Ramos (cell line): ENCODE results near the gene OTULINL.

ENCODE experiments used
- in situ Hi-C: fragments of 300-500 bp; cut with MboI; formaldehyde crosslinking; loops from one replicate; pipeline ENCODE4 v1.14.3; 2022; ENCODE audit warnings: low sequenced_read_pairs; ENCODE audit not compliant: unreplicated experiment

Gene OTULINL

GRCh38 chr5:14574891-14575508, 6.6 kb upstream of the OTULINL start:
- in situ Hi-C loops, result no loop called here

DNA sequence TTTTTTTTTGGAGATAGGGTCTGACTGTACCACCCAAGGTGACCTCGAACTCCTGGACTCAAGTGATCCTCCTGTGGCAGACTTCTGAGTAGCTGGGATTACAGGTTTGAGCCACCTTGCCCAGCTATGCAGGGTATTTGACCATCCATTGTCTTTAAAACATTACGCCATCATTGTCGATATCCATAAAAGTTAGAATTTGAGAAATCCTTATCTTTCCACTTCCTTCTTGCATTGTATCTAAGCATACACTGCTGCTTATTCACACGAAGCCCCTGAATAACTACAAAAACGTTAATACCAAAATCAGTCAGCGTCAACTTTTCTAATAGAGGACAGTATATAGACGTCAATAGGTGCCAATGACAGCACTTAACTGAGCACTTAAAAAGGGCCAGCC, 5.4 kb upstream of the OTULINL start:
- in situ Hi-C loops, result no loop called here

DNA sequence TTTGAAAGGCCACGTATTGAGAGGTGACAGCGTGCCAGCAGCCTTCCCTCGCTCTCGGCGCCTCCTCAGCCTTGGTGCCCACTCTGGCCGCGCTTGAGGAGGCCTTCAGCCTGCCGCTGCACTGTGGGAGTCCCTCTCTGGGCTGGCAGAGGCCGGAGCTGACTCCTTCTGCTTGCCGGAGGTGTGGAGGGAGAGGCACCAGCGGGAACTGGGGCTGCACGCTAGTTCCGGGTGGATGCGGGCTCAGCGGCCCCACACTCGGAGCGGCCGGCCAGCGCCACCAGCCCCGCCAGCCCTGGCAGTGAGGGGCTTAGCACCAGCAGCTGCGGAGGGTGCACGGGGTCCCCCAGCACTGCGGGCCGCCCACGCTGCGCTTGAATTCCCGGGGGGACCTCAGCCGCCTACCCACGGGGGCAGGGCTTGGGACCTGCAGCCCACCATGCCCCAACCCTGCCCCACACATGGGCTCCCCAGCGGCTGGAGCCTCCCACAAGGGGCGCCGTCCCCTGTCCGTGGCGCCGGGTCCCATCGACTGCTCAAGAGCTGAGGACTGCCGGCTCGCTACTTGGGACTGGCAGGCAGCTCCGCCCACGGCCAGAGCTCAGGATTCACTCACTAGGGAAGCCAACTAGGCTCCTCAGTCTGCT, 4.4 kb upstream of the OTULINL start:
- in situ Hi-C loops, result no loop called here

- in situ Hi-C loops, result no loop called here
Measured at GRCh38 chr5:14577971-14578370, 3.6 kb upstream of the OTULINL start.

DNA sequence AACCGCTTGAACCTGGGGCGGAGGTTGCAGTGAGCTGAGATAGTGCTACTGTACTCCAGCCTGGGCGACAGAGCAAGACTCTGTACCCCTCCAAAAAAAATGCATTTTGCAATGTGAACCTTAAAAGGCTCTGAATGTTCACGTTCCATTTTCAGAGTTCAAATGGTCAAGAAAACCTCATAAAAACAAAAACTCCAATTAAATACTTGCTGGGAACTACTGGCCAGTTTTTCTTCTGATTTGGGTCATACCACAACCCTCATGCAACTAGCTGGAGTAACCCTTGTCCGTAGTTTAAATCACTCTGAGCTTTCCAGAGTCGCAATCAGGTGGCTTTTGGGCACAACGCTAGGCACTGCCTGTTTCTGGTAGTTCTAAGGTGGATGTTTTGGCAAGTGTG, 2.3 kb upstream of the OTULINL start:
- in situ Hi-C loops, result no loop called here

GRCh38 chr5:14579731-14580397, 1.7 kb upstream of the OTULINL start:
- in situ Hi-C loops, result no loop called here

DNA sequence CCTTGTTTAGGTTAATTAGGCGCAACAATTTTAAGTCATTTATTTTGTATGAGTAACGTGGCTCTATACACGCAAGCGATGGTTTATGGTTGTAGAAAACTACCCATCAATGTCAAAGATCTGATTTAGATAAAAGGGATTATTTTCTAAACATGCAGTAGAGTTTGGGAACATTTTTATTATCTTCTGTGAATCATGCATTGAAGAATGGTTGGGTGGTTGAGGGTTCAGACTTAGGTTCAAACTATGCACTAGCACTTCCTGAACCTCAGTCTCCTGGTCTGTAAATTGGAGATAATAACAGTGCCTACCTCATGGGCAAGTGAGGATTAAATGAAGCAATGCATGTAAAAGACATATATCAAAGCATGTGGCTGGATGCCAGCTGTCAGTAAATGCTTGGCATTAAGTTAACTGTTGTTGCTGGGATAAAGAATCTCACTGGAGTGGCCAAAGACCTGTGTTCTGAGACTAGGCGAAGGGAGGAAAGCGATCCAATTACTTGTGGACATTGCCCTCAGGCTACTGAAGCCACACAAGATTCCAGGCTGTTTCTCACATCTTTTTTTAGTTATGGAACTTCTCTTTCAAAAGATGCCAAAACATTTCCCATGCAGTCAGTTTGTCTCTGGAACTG, 1.1 kb upstream of the OTULINL start:
- in situ Hi-C loops, result no loop called here

DNA sequence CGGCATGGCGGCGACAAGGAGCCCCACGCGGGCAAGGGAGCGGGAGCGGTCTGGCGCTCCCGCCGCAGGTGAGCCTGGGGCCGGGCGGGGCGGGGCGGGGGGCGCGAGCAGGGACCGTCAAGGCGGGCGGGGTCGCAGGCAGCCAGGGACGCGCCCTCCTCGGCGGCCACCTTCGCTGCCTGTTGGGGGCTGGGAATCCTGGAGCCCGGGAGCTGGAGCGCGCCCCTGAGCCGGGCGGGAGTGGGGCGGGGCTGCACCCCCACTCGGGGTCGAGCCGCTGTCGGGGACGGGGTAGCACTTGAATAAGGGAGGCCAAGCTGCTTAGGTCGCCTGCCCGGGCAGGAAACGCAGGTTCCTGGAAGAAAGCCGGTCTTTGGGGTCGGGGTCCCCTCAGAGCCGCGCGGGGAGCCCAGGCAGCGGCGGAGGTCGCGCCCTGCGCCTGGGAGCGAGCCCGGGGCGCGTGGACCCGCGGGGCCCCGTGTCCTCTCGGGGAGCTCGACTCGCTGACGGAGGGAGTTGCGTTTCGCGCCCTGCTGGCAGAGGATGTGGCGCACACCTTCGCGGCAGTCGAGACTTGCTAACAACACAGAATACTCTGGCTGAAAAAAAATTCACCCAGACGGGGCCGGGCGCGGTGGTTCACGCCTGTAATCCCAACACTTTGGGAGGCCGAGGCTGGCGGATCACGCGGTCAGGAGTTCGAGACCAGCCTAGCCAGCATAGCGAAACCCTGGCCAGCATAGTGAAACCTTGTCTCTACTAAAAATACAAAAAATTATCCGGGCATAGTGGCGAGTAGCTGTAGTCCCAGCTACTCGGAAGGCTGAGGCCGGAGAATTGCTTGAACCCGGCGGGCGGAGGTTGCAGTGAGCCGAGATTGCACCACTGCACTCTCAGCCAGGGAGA, 552 bp downstream of the OTULINL start:
- in situ Hi-C loops, result no loop called here

DNA sequence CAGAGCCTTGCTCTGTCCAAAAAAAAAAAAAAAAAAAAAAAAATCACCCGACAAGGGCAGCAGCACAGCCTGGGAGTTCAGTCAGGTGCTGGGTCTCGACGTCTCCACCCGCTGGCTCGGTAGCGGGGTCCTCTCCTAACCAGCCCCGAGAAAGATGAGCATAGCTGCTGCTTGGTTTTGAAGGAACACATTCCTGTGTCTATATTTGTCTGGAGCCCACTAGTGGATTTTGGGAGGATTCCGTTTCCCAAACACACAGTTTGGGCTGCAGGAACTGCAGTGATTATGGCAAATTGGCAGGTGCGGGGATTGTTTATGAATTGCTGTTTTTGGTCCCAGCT, 1.2 kb downstream of the OTULINL start:
- in situ Hi-C loops, result no loop called here

DNA sequence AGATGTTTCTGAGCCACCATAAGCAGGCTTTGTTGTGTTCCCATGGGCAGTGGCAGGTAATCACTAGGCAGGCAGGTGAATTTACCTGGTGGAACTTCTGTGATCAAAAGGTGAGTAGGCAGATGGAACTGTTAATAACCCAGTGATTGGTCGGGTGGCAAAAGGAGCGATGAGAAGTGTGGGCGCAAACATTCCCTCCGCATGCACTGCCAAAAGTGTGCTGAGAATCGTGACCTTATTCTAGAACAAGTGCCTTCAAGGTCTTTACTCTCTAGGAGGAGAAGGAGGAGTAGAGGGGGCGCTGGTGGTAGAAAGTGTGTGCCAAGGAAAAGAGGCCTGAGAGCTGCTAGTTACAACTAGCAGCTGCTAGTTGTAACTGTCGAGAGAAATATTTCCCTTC, 3.3 kb downstream of the OTULINL start:
- in situ Hi-C loops, result no loop called here

- in situ Hi-C loops, result no loop called here
Measured at GRCh38 chr5:14587150-14587549, 5.6 kb downstream of the OTULINL start.

DNA sequence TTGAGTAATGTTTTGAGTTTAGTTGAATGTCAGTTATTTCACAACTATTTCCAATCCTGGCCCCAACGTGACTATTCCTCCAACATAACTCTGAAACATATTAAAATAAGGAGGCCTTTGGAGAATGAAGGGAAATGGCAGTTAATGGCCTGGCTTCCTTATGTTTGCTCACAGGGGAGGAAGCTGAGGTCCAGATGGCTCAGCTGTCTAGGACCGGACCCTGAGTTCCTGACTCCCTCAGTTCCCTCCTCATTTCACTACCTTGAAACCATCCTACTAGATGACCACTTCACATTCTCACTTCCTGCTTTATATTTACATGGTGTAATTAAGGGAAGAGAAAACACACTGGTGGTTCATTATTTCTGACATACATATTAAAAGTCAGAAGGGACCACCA, 6.6 kb downstream of the OTULINL start:
- in situ Hi-C loops, result no loop called here

GRCh38 chr5:14588758-14589543, 7.4 kb downstream of the OTULINL start:
- in situ Hi-C loops, result no loop called here

- in situ Hi-C loops, result no loop called here
Measured at GRCh38 chr5:14590949-14591348, 9.4 kb downstream of the OTULINL start.

DNA sequence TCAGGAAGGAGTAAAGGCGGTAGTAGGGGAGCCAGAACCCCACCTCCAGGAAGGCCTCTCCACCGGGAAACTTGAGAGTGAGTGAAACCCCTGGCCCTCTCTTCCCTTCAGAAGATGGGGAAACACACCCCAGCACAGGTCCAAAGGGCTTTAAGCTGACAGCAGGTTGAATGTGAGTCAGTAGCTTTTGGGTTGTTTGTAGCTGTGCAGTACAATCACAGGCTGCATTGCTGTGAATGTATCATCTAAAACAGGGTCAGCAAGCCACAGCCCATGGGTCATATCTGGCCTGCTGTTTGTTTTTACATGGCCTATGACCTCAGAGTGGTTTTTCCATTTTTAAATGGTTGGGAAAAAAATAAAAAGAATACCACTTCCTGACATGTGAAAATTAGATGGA, 10.0 kb downstream of the OTULINL start:
- in situ Hi-C loops, result no loop called here

GRCh38 chr5:14593326-14594021, 11.9 kb downstream of the OTULINL start:
- in situ Hi-C loops, result no loop called here

DNA sequence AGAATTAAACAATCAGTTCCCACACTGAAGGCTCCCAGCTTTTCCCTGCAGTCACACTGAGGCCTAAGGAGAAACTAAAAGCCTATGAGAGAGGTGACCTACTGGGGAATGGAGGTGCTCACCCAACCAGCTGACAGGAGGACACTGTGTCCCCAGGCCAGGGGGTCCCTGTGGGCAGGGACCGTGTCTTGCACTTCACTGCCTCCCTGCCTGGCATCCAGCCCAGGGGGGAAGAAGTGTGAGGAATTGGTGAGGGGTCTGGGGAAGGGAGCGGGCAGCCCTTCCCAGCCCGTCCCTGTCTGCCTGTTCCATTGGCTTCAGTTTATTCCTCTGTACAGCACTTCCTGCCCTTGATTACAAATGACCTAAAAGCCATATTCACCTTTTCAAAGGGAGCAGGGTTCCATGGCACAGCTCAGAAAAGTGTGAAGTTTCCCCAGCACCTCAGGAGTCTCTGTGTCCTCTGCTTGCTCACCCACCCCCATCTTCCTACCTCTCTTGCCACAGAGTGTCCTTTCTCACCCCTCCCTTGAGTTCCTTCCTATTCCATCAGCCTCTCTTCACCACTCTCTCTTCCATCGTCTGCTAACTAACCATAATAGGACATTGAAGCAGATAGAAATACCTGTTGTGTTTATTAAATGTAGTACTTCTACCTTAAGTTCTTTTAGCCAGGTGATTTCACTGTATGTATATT, 12.9 kb downstream of the OTULINL start:
- in situ Hi-C loops, result no loop called here

GRCh38 chr5:14595189-14595588, 13.6 kb downstream of the OTULINL start:
- in situ Hi-C loops, result no loop called here

- in situ Hi-C loops, result no loop called here
Measured at GRCh38 chr5:14595891-14596290, 14.3 kb downstream of the OTULINL start.
